Esophagus muscularis mucosa (tissue), 3 donors: Measurements from ENCODE around the gene PSMC3.

Source experiments
- CTCF ChIP-seq, 3 experiments: fragments of 200-600 bp in 2 of 3; fragments of 450-650 bp in 1 of 3; sonication (generic) in 2 of 3; IDR thresholded peaks; one replicate each; pipeline ENCODE4 v1.5.1; 2017 to 2019; ENCODE audit warnings: antibody characterized with exemption in 3 of 3, mild to moderate bottlenecking in 2 of 3, moderate library complexity in 1 of 3
- POLR2A ChIP-seq: fragments of 450-650 bp; IDR thresholded peaks from one replicate; pipeline ENCODE4 v1.6.1; 2017; ENCODE audit warnings: antibody characterized with exemption, moderate library complexity, mild to moderate bottlenecking, low read depth
- POLR2AphosphoS5 ChIP-seq, 2 donors: sonication (generic); formaldehyde crosslinking; IDR thresholded peaks; one replicate each; pipeline ENCODE4 v1.6.1; 2017; ENCODE audit warnings: antibody characterized with exemption in 2 of 2

GRCh38 chr11:47403135-47403534, 23.1 kb downstream of the PSMC3 start:
- TF ChIP-seq POLR2AphosphoS5 (IDR thresholded peaks at IDR 0.05) (no peak), POLR2A (no peak), CTCF (IDR thresholded peaks at IDR 0.05) (no peak)
